Measurements from ENCODE around the gene TGM6.
"Not testable (repeated sequence)": the region's sequence is repeated elsewhere in the genome, so short reads cannot be mapped to it uniquely, and the experiment has no call there.

The TGM6 gene

GRCh38 chr20:2398449-2398848, 17.7 kb downstream of the TGM6 start:
- DNase-seq (ENCODE audit: low read depth) = no peak

GRCh38 chr20:2399390-2399789, 18.7 kb downstream of the TGM6 start:
- DNase-seq (ENCODE audit: low read depth) = no peak

GRCh38 chr20:2400290-2400689, 19.6 kb downstream of the TGM6 start:
- DNase-seq (ENCODE audit: low read depth) = no peak

- DNase-seq (ENCODE audit: low read depth) = no peak
These were observed 20.8 kb downstream of the TGM6 start for GRCh38 chr20:2401527-2401926.

- DNase-seq (ENCODE audit: low read depth) = peak; percentile 71
These were observed 21.7 kb downstream of the TGM6 start for GRCh38 chr20:2402271-2402980.

- no peak for DNase-seq (ENCODE audit: low read depth)
These were observed 22.8 kb downstream of the TGM6 start for GRCh38 chr20:2403291-2404052.

GRCh38 chr20:2405693-2406065, 25.0 kb downstream of the TGM6 start:
- no peak for DNase-seq (ENCODE audit: low read depth)

GRCh38 chr20:2407355-2407754, 26.7 kb downstream of the TGM6 start:
- DNase-seq (ENCODE audit: low read depth) = not testable (repeated sequence)

- DNase-seq (ENCODE audit: low read depth) = no peak
These were observed 27.4 kb downstream of the TGM6 start for GRCh38 chr20:2408111-2408510.

- DNase-seq (ENCODE audit: low read depth) = no peak
These were observed 36.0 kb downstream of the TGM6 start for GRCh38 chr20:2416541-2417212.

GRCh38 chr20:2417213-2417541, 36.5 kb downstream of the TGM6 start:
- no peak for DNase-seq (ENCODE audit: low read depth)

GRCh38 chr20:2418388-2418787, 37.7 kb downstream of the TGM6 start:
- DNase-seq (ENCODE audit: low read depth) = no peak

GRCh38 chr20:2420510-2420909, 39.8 kb downstream of the TGM6 start:
- DNase-seq (ENCODE audit: low read depth) = no peak

- no peak for DNase-seq (ENCODE audit: low read depth)
These were observed 40.5 kb downstream of the TGM6 start for GRCh38 chr20:2421247-2421646.

GRCh38 chr20:2429051-2429450, 48.4 kb downstream of the TGM6 start:
- no peak for DNase-seq (ENCODE audit: low read depth)

- DNase-seq (ENCODE audit: low read depth) = no peak
These were observed 49.8 kb downstream of the TGM6 start for GRCh38 chr20:2430538-2430937.

- DNase-seq (ENCODE audit: low read depth) = no peak
These were observed 50.5 kb downstream of the TGM6 start for GRCh38 chr20:2431185-2431584.

- no peak for DNase-seq (ENCODE audit: low read depth)
These were observed 66.1 kb downstream of the TGM6 start for GRCh38 chr20:2446845-2447244.

- no peak for DNase-seq (ENCODE audit: low read depth)
These were observed 68.7 kb downstream of the TGM6 start for GRCh38 chr20:2449386-2449785.

- DNase-seq (ENCODE audit: low read depth) = no peak
These were observed 70.7 kb downstream of the TGM6 start for GRCh38 chr20:2451422-2451821.

GRCh38 chr20:2451939-2452732, 71.4 kb downstream of the TGM6 start:
- DNase-seq (ENCODE audit: low read depth) = peak; percentile 67

- no peak for DNase-seq (ENCODE audit: low read depth)
These were observed 73.1 kb downstream of the TGM6 start for GRCh38 chr20:2453792-2454191.

All from iris pigment epithelial cell (primary cell).